Pancreas (tissue), 10 donors: Measurements from ENCODE around the gene CIPC. TPM values are rescaled to one million over a fixed set of nuclear protein-coding genes. Genes with fewer than 3 reads are reported as not detected.
A peak's percentile ranks its signal among the peaks of the same experiment; 100 is the strongest.

Source experiments
- ATAC-seq, 4 donors: fragments of 200-7000 bp; cut with Tn5 transposase; one replicate each; pipeline versions ENCODE4 v1.8.0 to v1.9.1; 2020; ENCODE audit warnings: mild to moderate bottlenecking in 4 of 4, moderate library complexity in 4 of 4
- DNase-seq, 6 donors: peaks; one replicate each; pipeline ENCODE4 v3.0.0-alpha.2; 2020
- FAIRE-seq: peaks from 2 replicates; lab custom pipeline; 2012; peaks lifted over from hg19 to GRCh38; lab: Jason Lieb, UNC
- H3K27ac ChIP-seq, 4 donors: fragments of 200-600 bp; sonication (generic); 1 replicate in 3 of 4; 2 replicates in 1 of 4; pipeline versions ENCODE4 v1.5.0 to v1.8.0; 2020
- H3K27me3 ChIP-seq, 4 donors: fragments of 200-600 bp; one replicate each; pipeline ENCODE4 v1.8.0; 2021
- H3K36me3 ChIP-seq, 3 donors: fragments of 200-600 bp; sonication (generic) in 1 of 3; one replicate each; pipeline versions ENCODE4 v1.5.0 to v1.8.0; 2020 to 2021
- H3K4me1 ChIP-seq, 3 donors: fragments of 200-600 bp; one replicate each; pipeline ENCODE4 v1.8.0; 2021
- H3K4me3 ChIP-seq, 4 donors: fragments of 200-600 bp; sonication (generic) in 2 of 4; one replicate each; pipeline versions ENCODE4 v1.5.0 to v1.8.0; 2020 to 2021
- H3K9me3 ChIP-seq, 4 donors: fragments of 200-600 bp; one replicate each; pipeline ENCODE4 v1.8.0; 2021
- WGBS, 2 donors: extraction: QIAGEN DNeasy Blood & Tissue Kit; methylation state at CpG; one replicate each; pipeline ENCODE4 v1.1.7; 2013; 5-methylcytosine and 5-hydroxymethylcytosine counted together
- intact Hi-C, 3 donors: fragments of 100-400 bp; cut with DNase I; formaldehyde crosslinking; loops; one replicate each; pipeline versions ENCODE4 v1.11.1 to v1.14.2; 2022
- polyA plus RNA-seq, 2 donors: library from polyadenylated mRNA; stranded (reverse); fragments of 200-250 nt; gene quantifications; one replicate each; pipeline ENCODE4 v1.2.3, GENCODE V29; 2013
- total RNA-seq, 6 donors: library from RNA; stranded (reverse); fragmentation: NEBNext Ultra II Directional in 4 of 6; extraction: Animal tissue kit (Norgen Biotek cat#: 25700) in 4 of 6; gene quantifications; one replicate each; pipeline versions ENCODE4 v1.2.1 to v1.2.4, GENCODE V29; 2021 to 2023
- TF ChIP-seq, protein P1 (sequence below), 4 donors: fragments of 200-600 bp; sonication (generic) in 3 of 4; IDR thresholded peaks; one replicate each; pipeline versions ENCODE4 v1.5.0 to v1.8.0; 2021; ENCODE audit warnings: antibody characterized with exemption in 4 of 4
- donor health status: healthy with polysubstance abuse.
- donor health status: DM: no; HTN: no; CAD: no; lungs with moderate emphysema.
- donor health status: DM: no; HTN: no; CAD: no.
- donor health status: control.
- donor health status: control.
- donor health status: Bipolar disorder and iron deficiency.
- donor health status: DM: yes; HTN: yes; CAD: no.
- donor health status: DM: no; HTN: no; CAD: no.
- donor health status: DM: no; HTN: no; CAD: no.
- donor health status: DM: yes; HTN: yes; CAD: no.

The CIPC gene
- total and polyA plus RNA-seq, 8 donors: 2.7 to 12.6 (median 7.6) TPM

DNA sequence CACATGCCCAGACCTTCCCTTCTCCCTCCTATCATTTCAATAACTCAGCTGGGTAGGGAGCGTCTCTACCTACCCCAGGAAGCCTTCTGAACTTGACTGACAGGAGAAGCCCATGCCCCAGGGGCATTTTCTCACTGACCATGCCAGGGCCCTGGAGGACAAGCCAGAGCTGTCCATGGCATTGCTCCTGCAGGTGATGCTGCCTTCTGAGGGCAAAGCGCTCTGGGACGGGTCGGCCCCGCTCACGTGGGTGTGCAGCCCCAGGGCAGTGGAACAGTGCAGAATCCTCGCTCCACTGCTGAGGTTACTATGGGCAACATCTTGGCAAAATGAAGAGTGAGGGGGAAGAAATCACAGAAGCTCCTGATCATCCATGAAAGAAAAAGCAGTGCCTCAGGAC, 28.5 kb upstream of the CIPC start:
- 69 to 84% methylated on average over 7 of the region's 7 CpGs for WGBS, 2 donors
- FAIRE-seq: no peak

GRCh38 chr14:77071938-77072388, 26.1 kb upstream of the CIPC start:
- ATAC-seq (no peak), FAIRE-seq (no peak), DNase-seq (no peak)
- TF ChIP-seq, protein P1, sequence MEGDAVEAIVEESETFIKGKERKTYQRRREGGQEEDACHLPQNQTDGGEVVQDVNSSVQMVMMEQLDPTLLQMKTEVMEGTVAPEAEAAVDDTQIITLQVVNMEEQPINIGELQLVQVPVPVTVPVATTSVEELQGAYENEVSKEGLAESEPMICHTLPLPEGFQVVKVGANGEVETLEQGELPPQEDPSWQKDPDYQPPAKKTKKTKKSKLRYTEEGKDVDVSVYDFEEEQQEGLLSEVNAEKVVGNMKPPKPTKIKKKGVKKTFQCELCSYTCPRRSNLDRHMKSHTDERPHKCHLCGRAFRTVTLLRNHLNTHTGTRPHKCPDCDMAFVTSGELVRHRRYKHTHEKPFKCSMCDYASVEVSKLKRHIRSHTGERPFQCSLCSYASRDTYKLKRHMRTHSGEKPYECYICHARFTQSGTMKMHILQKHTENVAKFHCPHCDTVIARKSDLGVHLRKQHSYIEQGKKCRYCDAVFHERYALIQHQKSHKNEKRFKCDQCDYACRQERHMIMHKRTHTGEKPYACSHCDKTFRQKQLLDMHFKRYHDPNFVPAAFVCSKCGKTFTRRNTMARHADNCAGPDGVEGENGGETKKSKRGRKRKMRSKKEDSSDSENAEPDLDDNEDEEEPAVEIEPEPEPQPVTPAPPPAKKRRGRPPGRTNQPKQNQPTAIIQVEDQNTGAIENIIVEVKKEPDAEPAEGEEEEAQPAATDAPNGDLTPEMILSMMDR (IDR thresholded peaks at IDR 0.05): no peak
- Histone ChIP-seq H3K4me3 (no peak overlapping the region), H3K27me3 (no peaks in the 10 kb centered on the region), H3K9me3 (no peaks in the 10 kb centered on the region), H3K27ac (no peak overlapping the region), H3K4me1 (no peaks in the 10 kb centered on the region), H3K36me3 (no peaks in the 10 kb centered on the region)
- intact Hi-C loops: loop anchor here in 1 of 3 donors (5.0 kb wide), 1 partner anchor 195 kb away; no protein-coding TSS in a partner anchor
- WGBS, 2 donors: 86 to 88% methylated on average over 3 of the region's 3 CpGs

More for the DNA sequence above, 28.5 kb upstream of the CIPC start:
- Histone ChIP-seq H3K4me1 (no peaks in the 10 kb centered on the region), H3K4me3 (no peak overlapping the region), H3K36me3 (no peaks in the 10 kb centered on the region), H3K9me3 (no peaks in the 10 kb centered on the region), H3K27ac (no peak overlapping the region), H3K27me3 (no peaks in the 10 kb centered on the region)
- DNase-seq (no peak), ATAC-seq (no peak)
- intact Hi-C loops: loop anchor here (2.0 to 10.0 kb wide), 3 partner anchors 155 to 197 kb away; no protein-coding TSS in a partner anchor
- TF ChIP-seq, protein P1 (IDR thresholded peaks at IDR 0.05): no peak

- Histone ChIP-seq H3K4me3 (no peak overlapping the region), H3K27ac (no peak overlapping the region), H3K36me3 (no peaks in the 10 kb centered on the region), H3K9me3 (no peaks in the 10 kb centered on the region), H3K4me1 (no peaks in the 10 kb centered on the region), H3K27me3 (no peaks in the 10 kb centered on the region)
- no peak for ATAC-seq
- no peak for DNase-seq
- TF ChIP-seq, protein P1 (IDR thresholded peaks at IDR 0.05): no peak
- no peak for FAIRE-seq
- intact Hi-C loops: loop anchor here in 1 of 3 donors (5.0 kb wide), 1 partner anchor 198 kb away; no protein-coding TSS in a partner anchor
These were observed 23.1 kb upstream of the CIPC start for GRCh38 chr14:77074969-77075368.

GRCh38 chr14:77076113-77076631, 21.9 kb upstream of the CIPC start:
- FAIRE-seq: no peak
- 41 to 52% methylated on average over 10 of the region's 10 CpGs for WGBS, 2 donors
- H3K27ac ChIP-seq: peak overlapping the region in 1 of 4 donors; percentile 37
- DNase-seq: no peak
- intact Hi-C loops: no loop called here
- no peak overlapping the region for H3K4me3 ChIP-seq
- H3K9me3 ChIP-seq: no peaks in the 10 kb centered on the region
- H3K36me3 ChIP-seq: no peaks in the 10 kb centered on the region
- TF ChIP-seq, protein P1 (IDR thresholded peaks at IDR 0.05): no peak
- H3K4me1 ChIP-seq: no peaks in the 10 kb centered on the region
- ATAC-seq: peak in 3 of 4 donors; percentile 57 to 76 (median 75)
- no peaks in the 10 kb centered on the region for H3K27me3 ChIP-seq

DNA sequence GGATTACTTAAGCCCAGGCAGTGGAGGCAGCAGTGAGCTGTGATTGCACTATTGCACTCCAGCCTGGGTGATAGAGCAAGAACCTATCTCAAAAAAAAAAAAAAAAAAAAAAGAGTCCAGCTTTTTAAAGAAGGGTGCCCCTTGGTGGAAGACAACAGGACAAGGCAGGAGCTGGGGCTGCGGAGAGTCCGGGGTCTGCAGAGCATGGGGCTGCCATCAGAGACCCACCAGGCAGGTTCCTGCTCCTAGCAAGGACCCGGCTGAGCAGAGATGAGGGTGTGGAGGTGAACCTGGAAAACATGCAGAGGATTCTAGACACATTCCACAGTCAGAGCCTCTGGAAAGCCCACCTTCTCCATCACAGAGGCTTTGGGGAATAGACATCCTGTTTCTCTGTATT, 21.0 kb upstream of the CIPC start:
- WGBS, 2 donors: 81 to 85% methylated on average over 3 of the region's 3 CpGs

More for the DNA sequence above, 21.0 kb upstream of the CIPC start:
- no peaks in the 10 kb centered on the region for H3K27me3 ChIP-seq
- FAIRE-seq: no peak
- H3K36me3 ChIP-seq: no peaks in the 10 kb centered on the region
- DNase-seq: no peak
- intact Hi-C loops: no loop called here
- no peaks in the 10 kb centered on the region for H3K4me1 ChIP-seq
- no peak overlapping the region for H3K4me3 ChIP-seq
- no peak for ATAC-seq
- H3K9me3 ChIP-seq: no peaks in the 10 kb centered on the region
- TF ChIP-seq, protein P1 (IDR thresholded peaks at IDR 0.05): no peak
- H3K27ac ChIP-seq: no peak overlapping the region
